NCI-H2029 (cell line): ENCODE measurements around the gene NTNG2.
"Not testable (repeated sequence)": the region's sequence is repeated elsewhere in the genome, so short reads cannot be mapped to it uniquely, and the experiment has no call there.

ENCODE experiments used
- DNase-seq: peaks from one replicate; lab custom pipeline; 2025; lab: John Stamatoyannopoulos, UW

The NTNG2 gene, protein sequence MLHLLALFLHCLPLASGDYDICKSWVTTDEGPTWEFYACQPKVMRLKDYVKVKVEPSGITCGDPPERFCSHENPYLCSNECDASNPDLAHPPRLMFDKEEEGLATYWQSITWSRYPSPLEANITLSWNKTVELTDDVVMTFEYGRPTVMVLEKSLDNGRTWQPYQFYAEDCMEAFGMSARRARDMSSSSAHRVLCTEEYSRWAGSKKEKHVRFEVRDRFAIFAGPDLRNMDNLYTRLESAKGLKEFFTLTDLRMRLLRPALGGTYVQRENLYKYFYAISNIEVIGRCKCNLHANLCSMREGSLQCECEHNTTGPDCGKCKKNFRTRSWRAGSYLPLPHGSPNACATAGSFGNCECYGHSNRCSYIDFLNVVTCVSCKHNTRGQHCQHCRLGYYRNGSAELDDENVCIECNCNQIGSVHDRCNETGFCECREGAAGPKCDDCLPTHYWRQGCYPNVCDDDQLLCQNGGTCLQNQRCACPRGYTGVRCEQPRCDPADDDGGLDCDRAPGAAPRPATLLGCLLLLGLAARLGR

DNA sequence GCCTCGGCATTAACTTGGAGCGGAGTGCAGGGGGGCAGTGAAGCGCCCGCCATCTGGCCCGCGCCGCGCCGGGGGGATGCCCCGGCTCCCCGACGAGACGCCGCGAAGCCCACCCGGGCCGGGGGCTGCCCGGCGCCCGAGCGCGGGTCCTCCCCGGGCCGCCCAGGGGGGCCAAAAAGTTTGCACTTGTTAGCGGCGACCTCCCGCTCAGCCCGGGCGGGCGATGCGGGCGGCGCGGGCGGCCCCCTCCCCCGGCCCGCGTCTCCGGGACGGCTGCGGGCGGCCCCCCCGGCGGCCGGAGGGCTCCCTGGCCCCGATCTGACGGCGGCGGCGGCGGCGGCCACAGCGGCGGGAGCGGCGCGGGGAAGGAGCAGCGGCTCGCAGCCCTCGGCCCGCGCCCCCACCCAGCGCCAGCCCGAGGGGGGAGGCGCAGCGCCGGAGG, at the start of gene NTNG2:
TSS of gene NTNG2 (plus strand) at position 316 of the 442 bp plus-strand sequence. CDS start 4,774 bp downstream, outside the sequence.
- no peak for DNase-seq

DNA sequence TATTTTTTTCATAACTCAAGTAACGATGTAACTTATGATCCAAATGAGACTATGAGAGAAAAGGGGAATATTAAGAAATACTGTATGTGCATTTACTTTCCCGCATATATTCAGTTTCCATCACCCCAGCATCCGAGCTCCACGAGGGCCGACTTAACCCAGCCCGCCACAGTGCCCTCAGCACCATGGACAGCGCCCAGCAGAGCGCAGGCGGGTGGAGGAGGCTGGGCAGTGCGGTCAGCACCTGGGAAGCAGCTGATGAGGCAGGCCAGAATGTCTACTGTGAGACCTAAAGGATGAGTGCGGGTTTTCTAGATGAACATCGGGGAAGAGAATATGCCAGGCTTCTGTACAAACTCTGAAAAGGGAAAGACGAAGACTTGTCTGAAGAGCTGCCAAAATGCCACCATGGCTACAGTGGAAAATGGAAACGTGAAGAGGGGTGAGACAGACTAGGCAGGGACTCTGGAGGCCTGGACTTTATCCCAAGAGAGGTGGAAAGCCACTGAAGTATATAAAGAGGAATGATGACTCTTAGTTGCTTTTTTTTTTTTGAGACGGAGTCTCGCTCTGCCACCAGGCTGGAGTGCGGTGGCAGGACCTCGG, 47.7 kb upstream of the NTNG2 start:
- DNase-seq: no peak

DNA sequence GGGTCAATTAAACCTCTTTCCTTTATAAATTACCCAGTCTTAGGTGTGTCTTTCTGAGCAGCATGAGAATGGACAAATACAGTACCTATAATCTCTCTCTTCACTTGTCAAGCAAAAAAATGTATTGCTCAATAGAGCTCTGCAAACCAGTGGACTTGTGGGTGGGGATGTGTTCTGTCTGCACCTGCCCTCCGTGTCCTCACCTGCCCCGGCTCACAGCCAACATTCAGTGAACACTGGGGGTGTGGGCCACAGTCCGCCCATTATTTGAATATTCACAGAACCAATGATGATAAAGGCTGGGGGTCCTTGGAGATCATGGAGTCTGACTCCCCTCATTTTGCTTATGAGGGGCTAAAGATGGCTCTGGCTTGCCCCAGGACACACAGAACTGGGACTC, 45.3 kb upstream of the NTNG2 start:
- no peak for DNase-seq

DNA sequence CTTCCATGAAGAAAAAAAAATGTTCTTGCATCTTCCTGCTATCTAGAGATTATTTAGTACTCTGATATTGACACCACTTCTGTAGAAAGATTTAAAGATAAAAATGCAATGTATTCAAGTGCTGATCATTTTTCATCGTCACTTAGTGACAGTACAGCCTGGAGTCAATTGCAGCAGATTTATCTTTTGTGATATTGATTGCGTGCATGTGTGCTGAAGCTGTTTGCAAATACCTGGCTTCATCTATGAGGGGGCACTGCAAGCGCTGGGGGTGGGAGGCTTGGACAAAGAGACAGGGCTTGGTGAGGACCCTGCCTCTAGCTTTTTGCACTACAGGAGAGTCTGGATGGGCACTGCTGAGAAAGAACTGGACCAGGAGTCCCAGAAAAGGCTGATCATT, 44.2 kb upstream of the NTNG2 start:
- DNase-seq: no peak

DNA sequence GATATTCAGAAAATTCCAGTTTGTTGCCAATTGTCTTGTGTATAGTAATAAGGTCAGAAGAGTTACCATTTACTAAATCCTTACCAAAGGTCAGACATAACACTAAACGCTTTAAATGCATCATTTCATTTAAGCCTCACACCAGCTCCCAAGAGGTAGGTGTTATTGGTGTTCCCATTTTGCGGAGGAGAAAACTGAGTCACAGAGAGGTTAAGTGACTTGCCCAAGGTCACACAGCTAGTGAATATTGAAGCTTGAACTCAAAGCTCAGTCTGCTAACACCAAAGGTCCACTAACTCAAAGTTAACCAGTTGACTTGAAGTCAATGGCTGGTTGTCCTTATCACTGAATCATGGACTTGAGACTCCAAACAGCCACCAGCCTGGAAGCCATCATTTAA, 40.8 kb upstream of the NTNG2 start:
- no peak for DNase-seq

DNA sequence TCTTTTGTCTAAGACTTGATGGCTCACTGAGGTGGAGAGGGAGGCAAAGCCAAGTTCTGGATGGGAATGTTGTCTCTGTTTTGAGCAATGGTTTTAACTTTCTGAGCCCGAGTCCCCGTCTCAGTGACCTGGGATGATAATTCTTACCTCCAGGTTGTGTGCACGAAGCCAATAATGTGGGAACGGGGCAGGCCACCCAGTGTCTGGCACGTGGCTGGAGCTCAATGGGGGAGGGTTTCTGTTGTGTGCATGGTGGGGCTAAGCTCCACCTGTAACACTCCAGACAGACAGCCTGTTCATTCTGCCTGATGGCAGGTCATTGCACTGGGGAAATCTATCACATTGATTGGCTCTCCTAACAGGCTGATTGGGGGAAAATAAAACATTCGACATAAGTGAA, 37.1 kb upstream of the NTNG2 start:
- no peak for DNase-seq

DNA sequence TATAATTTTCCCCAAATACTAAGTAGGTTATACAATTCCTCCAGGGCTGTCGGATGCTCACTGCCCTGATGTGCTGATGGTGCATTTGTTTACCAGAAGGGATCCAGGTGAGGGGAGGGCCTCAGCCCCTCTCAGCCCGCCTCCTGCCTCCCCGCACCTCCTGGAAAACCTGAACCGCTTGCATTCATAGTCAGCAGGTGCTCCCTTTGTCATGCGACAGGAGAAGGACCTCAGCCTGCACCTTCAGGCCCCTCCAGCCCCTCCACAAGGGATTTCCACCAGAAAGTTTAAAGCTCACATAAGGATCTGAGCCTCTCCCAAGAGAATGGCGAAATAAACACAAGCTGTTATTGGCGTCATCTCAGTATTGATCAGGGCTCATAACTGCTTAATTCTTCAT, 36.5 kb upstream of the NTNG2 start:
- no peak for DNase-seq

DNA sequence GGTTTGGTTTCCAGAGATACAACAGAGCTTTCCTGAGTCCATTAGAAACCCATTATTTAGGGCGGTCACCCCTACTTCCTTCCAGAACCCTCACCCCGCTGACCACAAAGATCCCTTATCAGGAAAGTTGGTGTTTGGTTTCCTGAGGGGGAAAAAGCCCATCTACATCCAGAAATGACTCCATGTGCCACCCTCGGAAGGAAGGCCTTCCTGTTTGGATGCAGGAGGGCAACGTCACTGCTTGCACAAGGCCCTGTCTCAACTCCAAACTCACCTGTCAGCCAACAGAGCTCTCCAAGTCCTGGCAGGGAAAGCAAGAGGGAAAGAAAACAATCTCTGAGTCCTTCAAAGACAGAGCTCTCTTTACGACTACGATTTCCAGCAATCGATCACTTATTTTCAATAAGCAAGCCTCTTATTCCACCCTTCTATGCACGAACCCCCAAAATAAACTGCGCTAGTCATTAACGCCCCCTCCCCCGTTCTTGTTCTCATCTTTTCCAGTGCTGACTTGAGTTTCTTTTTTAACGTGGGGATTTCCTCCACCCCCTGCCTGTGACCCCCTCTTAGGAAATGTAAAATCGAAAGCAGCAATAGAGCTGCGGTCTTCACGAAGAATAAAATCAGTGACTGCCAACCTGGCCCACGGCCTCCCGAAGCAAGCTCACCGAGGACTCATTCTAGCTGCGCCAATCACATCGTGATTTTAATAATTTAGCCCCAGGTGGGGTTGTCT, 35.7 kb upstream of the NTNG2 start:
- peak; percentile 67 for DNase-seq

DNA sequence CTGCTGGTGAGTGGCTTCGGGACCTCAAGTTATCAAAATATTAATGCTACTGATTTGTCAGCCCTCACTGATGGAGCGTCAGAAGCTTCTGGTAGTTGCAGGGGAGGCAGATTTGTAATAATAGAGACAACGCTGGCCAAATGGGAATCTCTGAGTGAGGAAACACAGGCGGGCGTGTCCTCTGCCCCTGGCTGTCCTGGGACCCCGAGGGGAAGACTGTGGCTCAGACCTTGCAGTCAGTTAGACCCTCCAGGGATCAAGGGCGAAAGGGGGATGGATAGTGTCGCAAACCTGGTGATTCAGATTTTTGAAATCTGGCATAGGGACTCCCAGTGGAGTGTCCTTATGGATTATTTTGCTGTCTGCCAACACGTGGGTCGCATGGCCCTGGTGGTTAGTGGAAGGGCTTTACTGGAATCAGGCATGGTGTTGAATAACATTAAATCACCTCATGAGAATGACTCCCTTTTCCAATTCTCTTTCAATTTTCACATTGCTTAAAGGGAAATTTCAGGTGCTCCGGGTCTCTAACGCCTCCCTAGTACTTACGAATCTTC, 35.1 kb upstream of the NTNG2 start:
- no peak for DNase-seq

DNA sequence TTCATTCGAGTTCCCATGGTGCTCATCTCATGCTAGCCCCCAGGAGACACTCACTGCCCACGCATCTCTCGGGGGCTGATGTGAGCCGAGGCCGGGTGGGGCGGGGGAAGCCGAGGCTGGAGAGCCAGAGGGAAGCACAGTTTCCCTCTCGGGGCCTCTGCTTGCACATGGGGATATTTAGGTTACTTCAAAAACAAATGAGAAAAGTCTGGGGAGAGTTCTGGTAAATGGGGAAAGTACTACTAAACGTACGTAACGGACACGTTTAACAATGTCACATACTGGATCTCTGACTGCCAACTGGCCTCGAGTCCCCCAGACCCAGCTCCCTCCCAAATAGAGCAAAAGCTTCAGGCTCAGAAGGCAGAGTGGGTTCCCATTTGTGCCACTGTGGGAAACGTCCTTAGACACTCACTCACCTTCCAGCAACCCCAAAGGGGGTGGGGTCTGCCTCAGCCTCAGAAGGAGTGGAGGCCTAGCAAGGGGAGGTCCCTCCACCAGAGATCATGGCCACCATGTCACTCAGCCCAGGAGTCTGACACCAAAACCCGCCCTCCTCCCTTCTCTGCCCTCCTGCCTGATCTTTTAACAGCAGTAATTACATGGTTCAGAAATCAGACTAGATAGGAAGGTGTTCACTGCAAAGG, 33.8 kb upstream of the NTNG2 start:
- no peak for DNase-seq

DNA sequence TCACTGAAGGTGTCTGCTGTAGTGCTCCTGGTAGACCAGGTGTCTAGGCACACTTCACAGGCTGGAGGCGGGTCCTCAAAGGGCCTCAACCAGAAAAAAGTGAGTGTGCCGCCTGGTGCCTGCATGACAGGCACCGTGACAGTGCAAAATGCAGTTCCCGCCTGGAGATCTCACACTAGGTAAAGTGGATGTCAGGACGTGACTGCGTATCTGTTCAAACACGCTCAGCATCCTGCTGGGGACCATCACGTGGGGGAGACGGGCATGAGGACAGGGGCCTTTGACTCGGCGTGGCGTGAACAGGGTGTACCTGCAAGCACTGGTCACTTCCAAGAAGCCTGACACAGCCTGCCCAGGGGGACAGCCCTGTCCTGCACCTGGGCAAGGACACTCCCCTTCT, 32.3 kb upstream of the NTNG2 start:
- DNase-seq: no peak

DNA sequence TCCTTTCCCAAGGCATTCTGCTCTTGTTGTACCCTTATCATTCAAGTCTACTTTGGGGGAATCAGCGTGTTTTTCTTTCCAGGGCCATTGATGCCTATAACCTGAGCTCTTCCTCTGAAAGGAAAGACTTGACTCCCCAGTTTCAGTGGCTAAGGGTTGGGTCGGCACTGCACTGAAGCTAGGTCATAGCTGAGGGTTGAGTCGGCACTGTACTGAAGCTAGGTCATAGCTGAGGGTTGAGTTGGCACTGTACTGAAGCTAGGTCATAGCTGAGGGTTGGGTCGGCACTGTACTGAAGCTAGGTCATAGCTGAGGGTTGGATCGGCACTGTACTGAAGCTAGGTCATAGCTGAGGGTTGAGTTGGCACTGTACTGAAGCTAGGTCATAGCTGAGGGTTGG, 27.8 kb upstream of the NTNG2 start:
- DNase-seq: not testable (repeated sequence)

DNA sequence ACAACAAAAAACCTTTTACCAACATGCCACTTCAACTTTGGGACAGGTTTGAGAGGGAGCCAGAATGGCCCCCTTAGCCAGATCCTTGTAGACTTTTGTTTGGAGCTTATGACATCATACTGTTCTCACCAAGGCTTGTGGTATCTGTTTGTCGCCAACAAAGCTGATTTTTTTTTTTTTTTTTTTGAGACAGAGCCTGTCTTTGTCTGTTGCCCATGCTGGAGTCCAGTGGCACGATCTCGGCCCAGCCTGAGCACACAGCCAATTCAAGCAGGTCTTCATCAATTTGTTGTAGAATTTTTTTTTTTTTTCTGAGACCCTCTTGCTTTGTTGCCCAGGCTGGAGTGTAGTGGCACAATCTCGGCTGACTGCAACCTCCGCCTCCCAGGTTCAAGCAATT, 26.4 kb upstream of the NTNG2 start:
- no peak for DNase-seq

DNA sequence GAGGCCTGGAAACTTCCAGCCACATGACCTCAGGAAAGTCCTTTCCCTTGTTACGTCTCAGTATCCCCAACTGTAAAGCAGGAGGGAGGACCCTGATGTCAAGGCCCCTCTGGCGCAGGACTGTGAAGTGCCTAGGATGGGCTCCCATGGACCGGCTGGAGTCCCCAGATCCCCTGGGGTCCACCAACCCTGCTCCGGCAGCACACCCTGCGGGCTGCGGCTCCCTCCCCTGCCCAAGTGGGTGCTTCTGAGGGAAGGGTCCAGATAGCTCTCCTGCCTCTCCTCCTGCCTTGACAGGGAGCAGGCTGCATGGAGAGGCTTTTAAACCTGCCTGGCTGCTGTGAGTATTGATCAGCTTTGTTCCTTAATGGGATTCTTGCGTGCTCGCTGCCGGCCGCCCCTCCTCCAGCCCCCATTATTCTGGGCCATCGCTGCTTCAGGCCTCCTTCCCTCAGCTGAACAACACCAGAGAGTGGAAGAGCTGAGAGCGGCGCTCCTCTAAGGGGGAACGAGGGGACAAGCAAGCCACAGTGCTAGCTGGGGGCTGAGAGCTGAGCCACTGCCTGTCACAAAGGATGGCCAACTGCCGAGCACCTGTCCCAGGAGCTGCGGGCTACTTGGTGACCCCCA, 25.6 kb upstream of the NTNG2 start:
- no peak for DNase-seq

DNA sequence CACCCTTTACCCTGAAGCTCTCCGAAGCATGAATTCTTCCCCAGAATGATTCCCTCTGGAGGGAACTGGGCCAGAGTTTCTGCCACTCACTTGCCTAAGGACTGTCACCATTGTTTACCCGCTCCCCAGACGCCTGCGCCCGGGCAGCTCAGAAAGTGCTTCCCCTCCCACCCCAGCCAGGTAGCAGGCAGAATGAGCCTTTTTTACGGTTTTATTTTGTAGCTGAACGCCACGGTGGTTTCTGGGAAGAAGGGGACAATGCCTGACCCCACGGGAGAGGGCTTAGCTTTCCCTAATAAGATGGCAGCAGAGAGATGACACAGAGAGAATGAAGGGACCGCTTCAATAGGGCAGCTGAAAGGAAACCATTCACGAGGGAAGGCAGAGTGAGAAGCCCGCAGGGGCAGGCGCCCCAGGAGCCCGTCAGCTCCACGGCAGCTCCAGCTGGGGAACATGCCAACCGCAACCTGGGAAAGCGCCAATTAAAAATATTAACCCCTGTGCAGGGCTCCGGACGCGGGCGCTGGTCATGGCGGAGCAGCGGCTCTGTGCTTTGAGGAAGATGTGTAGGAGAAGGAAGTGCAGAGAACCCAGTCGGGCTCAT, 20.4 kb upstream of the NTNG2 start:
- DNase-seq: peak; percentile 48

DNA sequence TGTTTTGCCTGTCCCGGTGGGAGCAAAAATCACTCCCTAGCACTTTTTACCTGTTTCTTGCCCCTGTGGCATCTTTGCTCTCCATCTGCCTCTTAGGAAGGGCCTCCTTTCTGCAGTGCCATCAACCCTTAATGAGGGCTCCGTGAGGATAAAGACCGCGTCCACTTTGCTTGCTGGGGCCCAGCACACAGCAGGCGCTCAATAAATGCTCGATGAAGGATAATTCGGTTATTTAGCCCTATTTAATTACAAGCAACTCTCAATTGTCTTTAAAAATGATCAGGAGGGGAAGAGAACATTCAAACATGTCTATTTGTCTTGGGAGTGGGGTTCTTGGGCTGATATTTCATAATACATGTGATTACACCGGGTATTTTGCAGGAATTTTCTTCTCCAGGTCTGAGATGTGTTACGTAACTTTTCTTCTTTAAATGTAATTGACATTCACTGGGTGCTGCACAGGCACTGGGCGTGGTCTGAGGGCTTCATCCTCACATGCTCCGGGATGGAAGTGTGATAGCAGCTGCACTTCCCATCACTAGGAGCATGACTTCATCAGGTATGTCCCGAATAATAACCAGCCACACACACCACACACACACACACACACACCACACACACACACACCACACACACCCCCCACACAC, 19.8 kb upstream of the NTNG2 start:
- DNase-seq: no peak

DNA sequence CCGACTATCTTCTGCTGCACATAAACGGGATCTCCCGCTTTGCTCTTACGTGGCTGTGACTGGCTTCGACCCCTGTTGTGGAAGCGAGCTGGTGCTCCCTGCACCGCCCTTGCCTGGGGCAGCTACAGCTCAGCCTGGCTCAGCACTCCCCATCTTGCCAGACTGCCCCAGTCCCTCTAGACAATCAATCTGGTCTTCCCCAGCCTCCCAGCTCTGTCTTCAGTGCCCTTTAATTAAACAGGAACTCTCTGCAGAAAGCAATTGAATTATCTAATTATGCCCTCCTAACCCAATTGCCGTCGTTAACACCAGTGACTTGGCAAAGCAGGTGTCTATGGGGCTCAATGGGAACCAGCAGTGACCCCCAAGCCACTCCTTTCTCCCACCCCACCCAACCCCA, 18.9 kb upstream of the NTNG2 start:
- DNase-seq: no peak

DNA sequence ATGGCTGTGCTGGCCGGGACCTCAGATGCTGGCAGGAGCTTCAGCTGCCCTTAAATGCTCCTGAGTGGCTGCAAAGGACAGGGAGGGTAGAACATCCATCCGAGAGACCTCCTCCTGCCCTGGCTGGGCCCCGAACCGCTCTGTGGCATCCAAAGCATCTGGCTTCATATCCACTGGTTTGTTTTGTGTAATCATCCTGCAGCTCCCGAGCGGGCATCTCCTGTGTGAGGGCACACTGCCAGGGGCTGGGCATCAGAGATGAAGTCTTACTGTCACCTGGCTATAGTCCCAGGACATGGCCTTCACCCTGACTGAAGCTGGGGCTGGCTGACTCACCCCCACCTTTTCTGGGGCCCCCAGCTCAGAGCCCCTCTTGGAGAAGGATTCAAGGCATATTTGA, 18.5 kb upstream of the NTNG2 start:
- no peak for DNase-seq

DNA sequence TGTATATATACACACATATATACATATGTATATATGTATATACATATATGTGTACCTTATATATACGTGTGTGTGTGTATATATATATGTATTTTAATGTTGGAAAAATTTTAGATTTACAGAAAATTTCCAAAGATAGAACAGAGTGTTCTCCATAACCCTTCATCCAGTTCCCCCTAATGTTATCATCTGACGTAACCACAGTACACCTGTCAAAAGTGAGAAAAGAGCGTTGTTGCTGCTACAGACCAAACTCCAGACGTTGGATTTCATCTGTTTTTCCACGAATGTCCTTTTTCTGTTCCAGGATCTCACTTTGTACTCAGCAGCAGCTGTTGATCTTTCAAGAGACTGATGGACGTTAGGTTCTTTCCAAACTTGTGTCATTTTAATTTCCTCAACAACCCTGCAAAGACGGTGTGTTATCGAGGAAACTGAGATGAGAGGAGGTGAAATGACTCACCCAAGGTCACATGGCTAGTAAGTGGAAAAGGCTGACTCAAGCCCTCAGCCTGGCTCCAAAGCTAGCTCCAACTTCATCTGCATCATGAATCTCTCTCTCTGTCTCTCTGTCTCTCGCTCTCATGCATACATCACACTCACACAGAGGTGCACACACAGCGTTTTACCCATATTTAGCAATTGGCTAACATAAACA, 17.0 kb upstream of the NTNG2 start:
- DNase-seq: no peak

DNA sequence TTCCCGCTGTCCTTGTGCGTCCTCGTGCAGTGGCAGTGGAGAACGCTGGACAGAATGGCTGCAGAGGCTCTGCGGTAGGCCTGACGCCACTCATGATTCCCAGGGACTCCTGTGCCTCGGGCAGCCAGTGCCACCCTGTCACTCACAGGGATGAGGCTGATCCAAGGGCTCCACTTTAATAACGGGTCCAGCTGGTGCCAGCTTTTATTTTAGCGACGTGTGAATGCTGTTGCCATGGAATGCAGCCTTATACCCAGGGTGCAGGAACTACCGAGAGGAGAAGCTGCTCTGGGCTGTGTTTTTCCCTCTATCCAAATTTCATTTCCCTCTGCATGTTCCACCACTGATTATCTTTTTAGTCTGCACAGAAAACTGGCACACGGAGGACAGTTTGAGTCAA, 15.8 kb upstream of the NTNG2 start:
- no peak for DNase-seq
